Ishikawa (cell line): ENCODE data around the gene CELA1.

Source experiments
- CEBPB ChIP-seq: IDR thresholded peaks from 2 replicates; pipeline ENCODE4 v1.6.1; 2012
- CREB1 ChIP-seq: IDR thresholded peaks from 2 replicates; pipeline ENCODE4 v1.6.1; 2012; ENCODE audit warnings: low read depth
- EGR1 ChIP-seq: IDR thresholded peaks from 2 replicates; pipeline ENCODE4 v1.6.1; 2012
- EP300 ChIP-seq: IDR thresholded peaks from 2 replicates; pipeline ENCODE4 v1.6.1; 2012; ENCODE audit warnings: borderline replicate concordance
- FOXM1 ChIP-seq: IDR thresholded peaks from 2 replicates; pipeline ENCODE4 v1.6.1; 2012; ENCODE audit warnings: low read depth, borderline replicate concordance
- MAX ChIP-seq: IDR thresholded peaks from 2 replicates; pipeline ENCODE4 v1.6.1; 2012
- NFIC ChIP-seq: IDR thresholded peaks from 2 replicates; pipeline ENCODE4 v1.6.1; 2012
- RAD21 ChIP-seq: IDR thresholded peaks from 2 replicates; pipeline ENCODE4 v1.6.1; 2012; ENCODE audit warnings: low read depth
- REST ChIP-seq: IDR thresholded peaks from 2 replicates; pipeline ENCODE4 v1.6.1; 2012; ENCODE audit warnings: low read depth, mild to moderate bottlenecking
- TAF1 ChIP-seq: IDR thresholded peaks from 2 replicates; pipeline ENCODE4 v1.6.1; 2012; ENCODE audit warnings: low read depth, mild to moderate bottlenecking
- TEAD4 ChIP-seq: IDR thresholded peaks from 2 replicates; pipeline ENCODE4 v1.6.1; 2012
- USF1 ChIP-seq: IDR thresholded peaks from 2 replicates; pipeline ENCODE4 v1.6.1; 2012
- YY1 ChIP-seq: IDR thresholded peaks from 2 replicates; pipeline ENCODE4 v1.6.1; 2012; ENCODE audit warnings: low read depth
- ZBTB7A ChIP-seq: IDR thresholded peaks from 2 replicates; pipeline ENCODE4 v1.6.1; 2012; ENCODE audit warnings: low read depth

- no peak for TF ChIP-seq YY1
- no peak for TF ChIP-seq EP300
- TF ChIP-seq CEBPB = 0 out of 2 replicates have a peak, but pooled peaks have one; percentile 29
- TF ChIP-seq RAD21 = no peak
- TF ChIP-seq CREB1 = no peak
- TF ChIP-seq MAX = no peak
- no peak for TF ChIP-seq REST
- TF ChIP-seq USF1 = no peak
- no peak for TF ChIP-seq TAF1
- TF ChIP-seq FOXM1 = no peak
- no peak for TF ChIP-seq NFIC
- no peak for TF ChIP-seq TEAD4
- no peak for TF ChIP-seq ZBTB7A
- no peak for TF ChIP-seq EGR1
Observed at GRCh38 chr12:51370667-51371066, 24.2 kb upstream of the CELA1 start.
